Neural progenitor cell (in vitro differentiated cells): ENCODE measurements around the gene RHCE.

ENCODE experiments used
- CTCF ChIP-seq: fragments of 200-600 bp; sonication (generic); IDR thresholded peaks from 2 replicates; pipeline ENCODE4 v1.5.1; 2017; ENCODE audit warnings: antibody characterized with exemption, mild to moderate bottlenecking
- EZH2 ChIP-seq: fragments of 200-600 bp; sonication (generic); IDR thresholded peaks from 2 replicates; pipeline ENCODE4 v1.6.1; 2017; ENCODE audit warnings: antibody characterized with exemption, mild to moderate bottlenecking, moderate library complexity

DNA sequence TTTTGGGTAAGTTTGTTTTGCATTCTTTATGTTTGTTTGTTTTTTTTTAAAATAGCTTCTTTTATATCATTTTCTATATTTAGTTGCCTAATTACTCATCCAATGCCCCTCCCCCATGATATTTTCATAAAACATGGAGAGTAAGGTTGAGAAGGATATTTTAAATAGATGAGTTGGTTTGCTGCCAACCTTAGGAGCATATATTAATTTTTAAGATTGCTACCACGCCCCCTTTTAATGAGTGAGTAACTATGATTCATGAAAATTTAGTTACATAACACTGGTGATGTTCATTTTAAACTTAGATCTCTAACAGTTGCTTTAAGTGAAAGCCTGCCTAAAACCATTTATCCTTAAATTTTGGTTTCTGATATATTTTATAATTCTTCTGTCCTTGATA, 63.8 kb downstream of the RHCE start:
- TF ChIP-seq CTCF, result no peak
- TF ChIP-seq EZH2, result no peak
